OCI-LY3 (cell line): ENCODE data around the gene HYAL2.
A peak's percentile ranks its signal among the peaks of the same experiment; 100 is the strongest.

Experiments
- H2AFZ ChIP-seq: fragments of 200-600, 300-600 bp; shearing (Covaris generic); 2 replicates; pipeline ENCODE4 v1.6.0; 2014; ENCODE audit warnings: antibody characterized with exemption, low read depth, low read length
- H3K27ac ChIP-seq: fragments of 200-600, 300-600 bp; sonication (generic); 2 replicates; pipeline ENCODE4 v1.5.1; 2014; ENCODE audit warnings: mild to moderate bottlenecking, low read length, moderate library complexity, mixed read lengths
- H3K27me3 ChIP-seq: fragments of 200-600, 300-600 bp; sonication (generic); 2 replicates; pipeline ENCODE4 v1.6.1; 2014; ENCODE audit warnings: low read depth, low read length, mixed read lengths
- H3K36me3 ChIP-seq: fragments of 200-600, 300-600 bp; sonication (generic); replicated peaks from 2 replicates; pipeline ENCODE3; 2014; ENCODE audit warnings: low read depth, low read length, mixed read lengths
- H3K4me1 ChIP-seq: fragments of 300-600, 200-600 bp; sonication (generic); 2 replicates; pipeline ENCODE4 v1.6.1; 2014; ENCODE audit warnings: low read length, mixed read lengths
- H3K4me2 ChIP-seq: fragments of 200-600, 300-600 bp; sonication (generic); 2 replicates; pipeline ENCODE4 v1.6.1; 2014; ENCODE audit warnings: low read length, mixed read lengths
- H3K4me3 ChIP-seq: fragments of 300-600, 200-600 bp; sonication (generic); 2 replicates; pipeline ENCODE4 v1.5.1; 2014; ENCODE audit warnings: antibody characterized with exemption, mild to moderate bottlenecking, low read length, moderate library complexity
- H3K79me2 ChIP-seq: fragments of 300-600, 200-600 bp; shearing (Covaris generic); 2 replicates; pipeline ENCODE4 v1.6.1; 2014; ENCODE audit warnings: mild to moderate bottlenecking, low read length, mixed read lengths
- H3K9ac ChIP-seq: fragments of 300-600, 200-600 bp; shearing (Covaris generic); 2 replicates; pipeline ENCODE4 v1.6.0; 2014; ENCODE audit warnings: mild to moderate bottlenecking, low read length, moderate library complexity
- H3K9me3 ChIP-seq: fragments of 200-600, 300-600 bp; shearing (Covaris generic); 2 replicates; pipeline ENCODE4 v1.6.1; 2014; ENCODE audit warnings: low read length, mixed read lengths; ENCODE audit not compliant: insufficient read depth
- H4K20me1 ChIP-seq: fragments of 200-600, 300-600 bp; sonication (generic); 2 replicates; pipeline ENCODE4 v1.6.1; 2016; ENCODE audit warnings: low read length, mixed read lengths; ENCODE audit not compliant: insufficient read depth
- CTCF ChIP-seq: fragments of 200-600, 300-600 bp; sonication (generic); IDR thresholded peaks from 2 replicates; pipeline ENCODE4 v1.5.1; 2014; ENCODE audit warnings: antibody characterized with exemption, low read length, low read depth
- EZH2phosphoT487 ChIP-seq: fragments of 200-600 bp; shearing (Covaris generic); IDR thresholded peaks from 2 replicates; pipeline ENCODE4 v1.6.1; 2018; ENCODE audit warnings: antibody characterized with exemption, mixed run types, low read depth

Gene HYAL2

GRCh38 chr3:50322386-50323091, at the start of gene HYAL2:
Gene HYAL2 (minus strand): TSS chr3:50322745. CDS start chr3:50320489, 2,256 bp downstream.
- H3K4me1 ChIP-seq = peaks cover 34% of the 10 kb centered on the region
- H4K20me1 ChIP-seq = no peaks in the 10 kb centered on the region
- TF ChIP-seq CTCF (no peak), EZH2phosphoT487 (no peak)
- peak within 1 kb of the TSS; percentile 93 for H2AFZ ChIP-seq
- H3K27me3 ChIP-seq = no peaks in the 10 kb centered on the region
- peak within 1 kb of the TSS; percentile 86 for H3K9ac ChIP-seq
- H3K4me3 ChIP-seq = peak within 1 kb of the TSS; percentile 84
- peaks cover 29% of the 10 kb centered on the region for H3K79me2 ChIP-seq
- H3K27ac ChIP-seq = peak within 1 kb of the TSS; percentile 74
- no peaks in the 10 kb centered on the region for H3K9me3 ChIP-seq
- H3K4me2 ChIP-seq = peak within 1 kb of the TSS; percentile 87
- H3K36me3 ChIP-seq = peaks cover 22% of the 10 kb centered on the region

DNA sequence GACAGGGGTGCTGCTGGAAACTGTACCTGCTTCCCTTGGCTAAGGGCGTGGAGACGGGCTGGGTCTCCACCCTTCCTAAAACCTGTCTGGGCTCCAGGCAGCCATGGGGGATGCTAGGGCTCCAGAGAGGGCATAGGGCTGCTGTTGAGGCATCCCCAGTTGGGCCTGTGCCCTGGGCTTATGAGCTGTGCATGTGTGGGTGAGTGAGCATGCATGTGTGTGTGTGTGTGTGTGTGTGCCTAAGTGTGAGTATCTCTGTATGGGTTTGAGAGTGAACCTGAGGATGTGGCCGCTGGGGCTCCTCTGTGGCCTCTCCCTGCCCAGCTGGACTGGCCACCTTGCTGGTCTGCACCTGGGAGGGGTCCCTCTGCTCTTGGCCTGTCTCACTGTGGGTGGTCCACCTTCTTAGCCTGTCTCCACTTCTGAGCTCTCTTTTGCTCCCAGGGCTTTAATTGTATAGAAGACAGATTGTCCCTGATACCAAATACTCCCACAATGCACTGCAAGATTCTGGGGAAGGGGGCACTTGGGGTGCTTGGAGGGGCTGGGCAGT, 48.7 kb upstream of the HYAL2 start:
- Histone ChIP-seq H3K79me2 (no peaks in the 10 kb centered on the region), H3K27me3 (peaks cover 25% of the 10 kb centered on the region), H3K9ac (no peak overlapping the region), H3K9me3 (no peaks in the 10 kb centered on the region), H4K20me1 (no peaks in the 10 kb centered on the region), H3K4me3 (no peak overlapping the region), H3K27ac (no peak overlapping the region), H3K36me3 (no peaks in the 10 kb centered on the region), H3K4me2 (no peak overlapping the region), H2AFZ (no peak overlapping the region), H3K4me1 (peaks cover 2% of the 10 kb centered on the region; the same call in 1 of the 2 replicates)
- TF ChIP-seq EZH2phosphoT487 = no peak
- no peak for TF ChIP-seq CTCF

DNA sequence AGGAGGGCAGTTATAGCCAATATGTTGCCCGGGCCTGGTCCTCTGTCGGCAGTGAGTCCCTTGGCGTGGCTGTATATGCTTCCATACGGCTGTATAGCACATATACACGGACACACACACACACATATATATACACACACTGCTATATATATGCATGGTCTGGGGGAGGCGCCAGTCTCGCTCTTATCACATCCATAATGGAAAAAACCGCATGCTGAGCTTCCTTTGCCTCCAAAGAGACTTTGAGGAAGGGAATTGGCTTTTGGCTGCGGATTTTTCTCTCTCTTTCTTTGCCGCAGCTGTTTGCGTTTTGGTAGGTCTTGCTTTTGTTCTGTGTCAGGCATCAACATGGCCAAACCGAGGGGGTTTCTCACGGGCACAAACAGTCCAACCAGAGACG, 48.0 kb upstream of the HYAL2 start:
- peak; percentile 44 for TF ChIP-seq CTCF
- TF ChIP-seq EZH2phosphoT487 = no peak
- Histone ChIP-seq H3K36me3 (no peaks in the 10 kb centered on the region), H3K79me2 (no peaks in the 10 kb centered on the region), H3K9ac (no peak overlapping the region), H3K27me3 (peaks cover 31% of the 10 kb centered on the region), H4K20me1 (no peaks in the 10 kb centered on the region), H3K27ac (no peak overlapping the region), H2AFZ (no peak overlapping the region), H3K4me3 (no peak overlapping the region), H3K4me2 (no peak overlapping the region), H3K9me3 (no peaks in the 10 kb centered on the region), H3K4me1 (peaks cover 5% of the 10 kb centered on the region; the same call in 1 of the 2 replicates)

GRCh38 chr3:50369012-50369670, 46.6 kb upstream of the HYAL2 start:
- Histone ChIP-seq H3K79me2 (no peaks in the 10 kb centered on the region), H3K36me3 (no peaks in the 10 kb centered on the region), H3K27me3 (peaks cover 31% of the 10 kb centered on the region), H3K4me3 (no peak overlapping the region), H3K4me2 (no peak overlapping the region), H3K4me1 (peaks cover 6% of the 10 kb centered on the region; the same call in 1 of the 2 replicates), H3K9me3 (no peaks in the 10 kb centered on the region), H2AFZ (no peak overlapping the region), H3K27ac (no peak overlapping the region), H3K9ac (no peak overlapping the region), H4K20me1 (no peaks in the 10 kb centered on the region)
- TF ChIP-seq EZH2phosphoT487 = no peak
